HG03520 (cell line): ENCODE results near the gene GADD45A.

Experiments used
- ATAC-seq: cut with Tn5 transposase; IDR thresholded peaks from one replicate; pipeline ENCODE4 v1.9.1; 2021; ENCODE audit warnings: mild to moderate bottlenecking, moderate library complexity; ENCODE audit not compliant: unreplicated experiment

Gene GADD45A

GRCh38 chr1:67666636-67667035 is 18.4 kb upstream of the GADD45A start:
- no peak for ATAC-seq

GRCh38 chr1:67668660-67669059 is 16.3 kb upstream of the GADD45A start:
- no peak for ATAC-seq

- no peak for ATAC-seq
Measured at GRCh38 chr1:67672260-67672803, 12.7 kb upstream of the GADD45A start.

GRCh38 chr1:67673468-67674201 is 11.4 kb upstream of the GADD45A start:
- no peak for ATAC-seq

- ATAC-seq = no peak
Measured at GRCh38 chr1:67674260-67675011, 10.6 kb upstream of the GADD45A start.

- ATAC-seq = peak; percentile 60
Measured at GRCh38 chr1:67675800-67676199, 9.2 kb upstream of the GADD45A start.

GRCh38 chr1:67676287-67676686 is 8.7 kb upstream of the GADD45A start:
- no peak for ATAC-seq

- ATAC-seq = no peak
Measured at GRCh38 chr1:67676946-67677345, 8.1 kb upstream of the GADD45A start.

- no peak for ATAC-seq
Measured at GRCh38 chr1:67677408-67677807, 7.6 kb upstream of the GADD45A start.

GRCh38 chr1:67677930-67678329 is 7.1 kb upstream of the GADD45A start:
- no peak for ATAC-seq

- no peak for ATAC-seq
Measured at GRCh38 chr1:67679691-67680090, 5.3 kb upstream of the GADD45A start.

GRCh38 chr1:67680486-67680885 is 4.5 kb upstream of the GADD45A start:
- ATAC-seq = no peak

GRCh38 chr1:67682659-67683197 is 2.3 kb upstream of the GADD45A start:
- ATAC-seq = no peak

GRCh38 chr1:67683316-67683715 is 1.7 kb upstream of the GADD45A start:
- no peak for ATAC-seq

- ATAC-seq = no peak
Measured at GRCh38 chr1:67683766-67684525, 1.1 kb upstream of the GADD45A start.

- no peak for ATAC-seq
Measured at GRCh38 chr1:67684526-67685066, 405 bp upstream of the GADD45A start.

- peak; percentile 7 for ATAC-seq
Measured at GRCh38 chr1:67685558-67686266, 711 bp downstream of the GADD45A start.

- peak; percentile 12 for ATAC-seq
Measured at GRCh38 chr1:67686267-67687197, 1.5 kb downstream of the GADD45A start.

GRCh38 chr1:67687198-67687545 is 2.2 kb downstream of the GADD45A start:
- ATAC-seq = no peak
